SK-N-SH treated with all-trans-retinoic acid at 6 μM for 48 hours (cell line): Measurements from ENCODE around the gene TMEM81.

Experiments used
- ATAC-seq: fragments of 200-7000 bp; cut with Tn5 transposase; 3 replicates; pipeline ENCODE4 v1.9.1; 2020; ENCODE audit warnings: mild to moderate bottlenecking, moderate library complexity
- ARNTL ChIP-seq: fragments of 450-650 bp; formaldehyde crosslinking; IDR thresholded peaks from 2 replicates; pipeline ENCODE4 v1.5.0; 2020; ENCODE audit warnings: low read depth, mild to moderate bottlenecking, moderate library complexity, borderline replicate concordance
- BACH2 ChIP-seq: fragments of 250-450 bp; sonication (Bioruptor Pico); IDR thresholded peaks from 2 replicates; pipeline ENCODE4 v1.9.0; 2021; ENCODE audit warnings: mild to moderate bottlenecking, borderline replicate concordance
- CSDC2 ChIP-seq: fragments of 250-450 bp; sonication (Bioruptor Pico); IDR thresholded peaks from 2 replicates; pipeline ENCODE4 v1.5.0; 2020; ENCODE audit warnings: mild to moderate bottlenecking, moderate library complexity
- ESRRG ChIP-seq: fragments of 250-450 bp; sonication (Bioruptor Pico); IDR thresholded peaks from 2 replicates; pipeline ENCODE4 v1.6.1; 2021; ENCODE audit warnings: mild to moderate bottlenecking
- ISL1 ChIP-seq: fragments of 250-450 bp; sonication (Bioruptor Pico); IDR thresholded peaks from 2 replicates; pipeline ENCODE4 v2.1.2; 2022; ENCODE audit warnings: mild to moderate bottlenecking, moderate library complexity
- OSR1 ChIP-seq: fragments of 250-450 bp; sonication (Bioruptor Pico); IDR thresholded peaks from 2 replicates; pipeline ENCODE4 v1.8.0; 2022; ENCODE audit warnings: moderate library complexity, mild to moderate bottlenecking, inconsistent platforms
- POU6F1 ChIP-seq: fragments of 250-450 bp; sonication (Bioruptor Pico); IDR thresholded peaks from 2 replicates; pipeline ENCODE4 v1.8.0; 2021; ENCODE audit warnings: low read depth, mild to moderate bottlenecking, moderate library complexity, borderline replicate concordance
- PPARA ChIP-seq: fragments of 250-450 bp; sonication (Bioruptor Pico); IDR thresholded peaks from 2 replicates; pipeline ENCODE4 v1.5.0; 2020; ENCODE audit warnings: mild to moderate bottlenecking, borderline replicate concordance
- RARB ChIP-seq: fragments of 250-450 bp; sonication (Bioruptor Pico); IDR thresholded peaks from 2 replicates; pipeline ENCODE4 v1.8.0; 2021; ENCODE audit warnings: mild to moderate bottlenecking, moderate library complexity
- SNAI2 ChIP-seq: fragments of 250-450 bp; sonication (Bioruptor Pico); IDR thresholded peaks from 2 replicates; pipeline ENCODE4 v1.5.0; 2020; ENCODE audit warnings: mild to moderate bottlenecking, moderate library complexity
- TCF4 ChIP-seq: fragments of 250-450 bp; sonication (Bioruptor Pico); IDR thresholded peaks from 2 replicates; pipeline ENCODE4 v1.8.0; 2021; ENCODE audit warnings: mild to moderate bottlenecking, moderate library complexity, borderline replicate concordance
- ZC3H10 ChIP-seq: fragments of 250-450 bp; sonication (Bioruptor Pico); IDR thresholded peaks from 2 replicates; pipeline ENCODE4 v1.5.1; 2021; ENCODE audit warnings: mild to moderate bottlenecking, moderate library complexity
- ZFP3 ChIP-seq: fragments of 250-450 bp; sonication (Bioruptor Pico); IDR thresholded peaks from 2 replicates; pipeline ENCODE4 v1.5.0; 2020; ENCODE audit warnings: mild to moderate bottlenecking, moderate library complexity
- ZFP30 ChIP-seq: fragments of 450-650 bp; formaldehyde crosslinking; IDR thresholded peaks from 2 replicates; pipeline ENCODE4 v1.5.0; 2022; ENCODE audit warnings: mild to moderate bottlenecking, moderate library complexity
- ZNF565 ChIP-seq: fragments of 450-650 bp; formaldehyde crosslinking; conservative IDR thresholded peaks from 2 replicates; pipeline ENCODE4 v1.5.0; 2020; ENCODE audit warnings: low read depth, mild to moderate bottlenecking, moderate library complexity
- ZNF70 ChIP-seq: fragments of 450-650 bp; formaldehyde crosslinking; IDR thresholded peaks from 2 replicates; pipeline ENCODE4 v1.5.0; 2020; ENCODE audit warnings: mild to moderate bottlenecking, moderate library complexity
- ZNF8 ChIP-seq: fragments of 450-650 bp; formaldehyde crosslinking; IDR thresholded peaks from 2 replicates; pipeline ENCODE4 v1.5.0; 2020; ENCODE audit warnings: mild to moderate bottlenecking, moderate library complexity
- TF ChIP-seq, protein P1 (sequence below): fragments of 250-450 bp; sonication (Bioruptor Pico); IDR thresholded peaks from 2 replicates; pipeline ENCODE4 v1.8.0; 2020; ENCODE audit warnings: mild to moderate bottlenecking, moderate library complexity, borderline replicate concordance
- TF ChIP-seq, protein P2 (sequence below): fragments of 250-450 bp; sonication (Bioruptor Pico); IDR thresholded peaks from 2 replicates; pipeline ENCODE4 v1.5.1; 2021; ENCODE audit warnings: mild to moderate bottlenecking, moderate library complexity
- TF ChIP-seq, protein P3 (sequence below): fragments of 250-450 bp; sonication (Bioruptor Pico); IDR thresholded peaks from 2 replicates; pipeline ENCODE4 v1.5.0; 2020; ENCODE audit warnings: mild to moderate bottlenecking, moderate library complexity

TMEM81 gene

GRCh38 chr1:205082431-205082830 is 1.8 kb downstream of the TMEM81 start:
- ATAC-seq: no peak
- no peak for TF ChIP-seq RARB (CRISPR knock-in tag)
- no peak for TF ChIP-seq ZNF8 (CRISPR knock-in tag)
- TF ChIP-seq ZNF565 (CRISPR knock-in tag): no peak
- TF ChIP-seq ZC3H10 (CRISPR knock-in tag): no peak
- TF ChIP-seq, protein P1, sequence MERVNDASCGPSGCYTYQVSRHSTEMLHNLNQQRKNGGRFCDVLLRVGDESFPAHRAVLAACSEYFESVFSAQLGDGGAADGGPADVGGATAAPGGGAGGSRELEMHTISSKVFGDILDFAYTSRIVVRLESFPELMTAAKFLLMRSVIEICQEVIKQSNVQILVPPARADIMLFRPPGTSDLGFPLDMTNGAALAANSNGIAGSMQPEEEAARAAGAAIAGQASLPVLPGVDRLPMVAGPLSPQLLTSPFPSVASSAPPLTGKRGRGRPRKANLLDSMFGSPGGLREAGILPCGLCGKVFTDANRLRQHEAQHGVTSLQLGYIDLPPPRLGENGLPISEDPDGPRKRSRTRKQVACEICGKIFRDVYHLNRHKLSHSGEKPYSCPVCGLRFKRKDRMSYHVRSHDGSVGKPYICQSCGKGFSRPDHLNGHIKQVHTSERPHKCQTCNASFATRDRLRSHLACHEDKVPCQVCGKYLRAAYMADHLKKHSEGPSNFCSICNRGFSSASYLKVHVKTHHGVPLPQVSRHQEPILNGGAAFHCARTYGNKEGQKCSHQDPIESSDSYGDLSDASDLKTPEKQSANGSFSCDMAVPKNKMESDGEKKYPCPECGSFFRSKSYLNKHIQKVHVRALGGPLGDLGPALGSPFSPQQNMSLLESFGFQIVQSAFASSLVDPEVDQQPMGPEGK (CRISPR knock-in tag): no peak
- TF ChIP-seq TCF4 (CRISPR knock-in tag): no peak
- no peak for TF ChIP-seq OSR1 (CRISPR knock-in tag)
- TF ChIP-seq, protein P2, sequence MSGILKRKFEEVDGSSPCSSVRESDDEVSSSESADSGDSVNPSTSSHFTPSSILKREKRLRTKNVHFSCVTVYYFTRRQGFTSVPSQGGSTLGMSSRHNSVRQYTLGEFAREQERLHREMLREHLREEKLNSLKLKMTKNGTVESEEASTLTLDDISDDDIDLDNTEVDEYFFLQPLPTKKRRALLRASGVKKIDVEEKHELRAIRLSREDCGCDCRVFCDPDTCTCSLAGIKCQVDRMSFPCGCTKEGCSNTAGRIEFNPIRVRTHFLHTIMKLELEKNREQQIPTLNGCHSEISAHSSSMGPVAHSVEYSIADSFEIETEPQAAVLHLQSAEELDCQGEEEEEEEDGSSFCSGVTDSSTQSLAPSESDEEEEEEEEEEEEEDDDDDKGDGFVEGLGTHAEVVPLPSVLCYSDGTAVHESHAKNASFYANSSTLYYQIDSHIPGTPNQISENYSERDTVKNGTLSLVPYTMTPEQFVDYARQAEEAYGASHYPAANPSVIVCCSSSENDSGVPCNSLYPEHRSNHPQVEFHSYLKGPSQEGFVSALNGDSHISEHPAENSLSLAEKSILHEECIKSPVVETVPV (CRISPR knock-in tag): no peak
- TF ChIP-seq SNAI2 (CRISPR knock-in tag): no peak
- TF ChIP-seq ZFP3 (CRISPR knock-in tag): no peak
- no peak for TF ChIP-seq POU6F1 (CRISPR knock-in tag)
- TF ChIP-seq BACH2 (CRISPR knock-in tag): no peak
- TF ChIP-seq ZNF70 (CRISPR knock-in tag): no peak

DNA sequence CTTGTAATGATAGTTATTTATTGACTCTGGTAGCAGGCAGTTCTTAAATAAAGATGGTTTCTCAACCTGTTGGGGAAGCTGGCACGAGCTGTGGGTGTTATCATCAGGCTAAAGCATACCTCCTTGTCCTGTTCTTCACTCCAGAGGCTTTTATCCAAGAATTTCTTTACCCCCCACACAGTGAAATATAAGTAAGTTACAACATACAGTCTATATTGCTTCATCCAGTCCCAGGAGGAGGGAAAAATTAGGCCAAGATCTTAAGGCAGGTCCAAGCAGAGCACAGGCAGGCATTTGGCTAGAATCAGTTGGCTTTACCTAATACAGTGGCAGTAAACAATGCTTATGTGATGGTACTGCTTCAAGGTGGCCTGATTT is 6.3 kb downstream of the TMEM81 start:
- TF ChIP-seq ARNTL (CRISPR knock-in tag) (no peak), POU6F1 (CRISPR knock-in tag) (no peak), ZFP30 (CRISPR knock-in tag) (no peak), ISL1 (CRISPR knock-in tag) (no peak), ZNF70 (CRISPR knock-in tag) (no peak), BACH2 (CRISPR knock-in tag) (no peak), ZFP3 (CRISPR knock-in tag) (no peak), SNAI2 (CRISPR knock-in tag) (no peak), ZC3H10 (CRISPR knock-in tag) (no peak), CSDC2 (CRISPR knock-in tag) (no peak), PPARA (CRISPR knock-in tag) (no peak), ESRRG (CRISPR knock-in tag) (no peak)
- TF ChIP-seq, protein P3, sequence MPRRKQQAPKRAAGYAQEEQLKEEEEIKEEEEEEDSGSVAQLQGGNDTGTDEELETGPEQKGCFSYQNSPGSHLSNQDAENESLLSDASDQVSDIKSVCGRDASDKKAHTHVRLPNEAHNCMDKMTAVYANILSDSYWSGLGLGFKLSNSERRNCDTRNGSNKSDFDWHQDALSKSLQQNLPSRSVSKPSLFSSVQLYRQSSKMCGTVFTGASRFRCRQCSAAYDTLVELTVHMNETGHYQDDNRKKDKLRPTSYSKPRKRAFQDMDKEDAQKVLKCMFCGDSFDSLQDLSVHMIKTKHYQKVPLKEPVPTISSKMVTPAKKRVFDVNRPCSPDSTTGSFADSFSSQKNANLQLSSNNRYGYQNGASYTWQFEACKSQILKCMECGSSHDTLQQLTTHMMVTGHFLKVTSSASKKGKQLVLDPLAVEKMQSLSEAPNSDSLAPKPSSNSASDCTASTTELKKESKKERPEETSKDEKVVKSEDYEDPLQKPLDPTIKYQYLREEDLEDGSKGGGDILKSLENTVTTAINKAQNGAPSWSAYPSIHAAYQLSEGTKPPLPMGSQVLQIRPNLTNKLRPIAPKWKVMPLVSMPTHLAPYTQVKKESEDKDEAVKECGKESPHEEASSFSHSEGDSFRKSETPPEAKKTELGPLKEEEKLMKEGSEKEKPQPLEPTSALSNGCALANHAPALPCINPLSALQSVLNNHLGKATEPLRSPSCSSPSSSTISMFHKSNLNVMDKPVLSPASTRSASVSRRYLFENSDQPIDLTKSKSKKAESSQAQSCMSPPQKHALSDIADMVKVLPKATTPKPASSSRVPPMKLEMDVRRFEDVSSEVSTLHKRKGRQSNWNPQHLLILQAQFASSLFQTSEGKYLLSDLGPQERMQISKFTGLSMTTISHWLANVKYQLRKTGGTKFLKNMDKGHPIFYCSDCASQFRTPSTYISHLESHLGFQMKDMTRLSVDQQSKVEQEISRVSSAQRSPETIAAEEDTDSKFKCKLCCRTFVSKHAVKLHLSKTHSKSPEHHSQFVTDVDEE (CRISPR knock-in tag): no peak
- TF ChIP-seq, protein P1 (CRISPR knock-in tag): no peak
- no peak for ATAC-seq
